Suprapubic skin (tissue), 4 donors: ENCODE results near the gene ELL3.

Experiments used
- POLR2A ChIP-seq, 2 donors: fragments of 450-650 bp; IDR thresholded peaks; one replicate each; pipeline ENCODE4 v1.6.1; 2017; ENCODE audit warnings: antibody characterized with exemption in 2 of 2, mild to moderate bottlenecking in 2 of 2, moderate library complexity in 2 of 2
- POLR2AphosphoS5 ChIP-seq, 3 donors: sonication (generic); formaldehyde crosslinking; IDR thresholded peaks; one replicate each; pipeline ENCODE4 v1.6.1; 2017; ENCODE audit warnings: antibody characterized with exemption in 3 of 3
- TF ChIP-seq, protein P1 (sequence below), 2 donors: fragments of 200-600 bp in 1 of 2; fragments of 450-650 bp in 1 of 2; sonication (generic) in 1 of 2; IDR thresholded peaks; one replicate each; pipeline ENCODE4 v1.5.1; 2016 to 2019; ENCODE audit warnings: antibody characterized with exemption in 2 of 2, mild to moderate bottlenecking in 1 of 2, moderate library complexity in 1 of 2

DNA sequence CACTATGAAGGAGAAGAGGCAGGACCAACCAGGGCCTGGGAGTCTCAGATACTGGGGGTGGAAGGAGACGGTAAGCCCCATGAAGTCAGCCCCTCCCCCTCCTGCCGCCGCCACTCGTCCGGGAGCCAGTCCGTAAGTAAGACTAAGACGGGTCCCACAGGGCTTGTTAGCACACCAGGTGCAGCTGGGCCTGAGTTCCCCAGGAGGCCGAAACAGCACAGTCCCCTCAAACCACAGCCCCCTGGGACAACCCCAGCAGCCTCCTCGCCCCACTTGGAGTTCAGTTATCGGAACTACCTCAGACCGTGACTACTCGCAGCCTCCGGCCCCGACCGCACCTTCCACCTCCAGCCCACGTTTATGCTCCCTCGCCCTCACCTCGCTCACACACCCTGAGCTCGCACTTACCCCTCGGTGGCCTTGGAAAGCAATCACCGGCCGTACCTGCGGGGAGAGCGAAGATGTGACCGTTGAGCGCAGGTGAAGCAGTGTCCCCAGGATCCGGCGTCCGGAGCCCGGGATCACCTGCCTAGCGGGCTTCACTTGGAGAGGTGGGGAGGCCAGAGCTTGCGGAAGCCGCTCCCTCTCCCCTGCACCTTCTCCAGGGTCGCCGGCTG is 557 bp downstream of the ELL3 start:
- TF ChIP-seq, protein P1, sequence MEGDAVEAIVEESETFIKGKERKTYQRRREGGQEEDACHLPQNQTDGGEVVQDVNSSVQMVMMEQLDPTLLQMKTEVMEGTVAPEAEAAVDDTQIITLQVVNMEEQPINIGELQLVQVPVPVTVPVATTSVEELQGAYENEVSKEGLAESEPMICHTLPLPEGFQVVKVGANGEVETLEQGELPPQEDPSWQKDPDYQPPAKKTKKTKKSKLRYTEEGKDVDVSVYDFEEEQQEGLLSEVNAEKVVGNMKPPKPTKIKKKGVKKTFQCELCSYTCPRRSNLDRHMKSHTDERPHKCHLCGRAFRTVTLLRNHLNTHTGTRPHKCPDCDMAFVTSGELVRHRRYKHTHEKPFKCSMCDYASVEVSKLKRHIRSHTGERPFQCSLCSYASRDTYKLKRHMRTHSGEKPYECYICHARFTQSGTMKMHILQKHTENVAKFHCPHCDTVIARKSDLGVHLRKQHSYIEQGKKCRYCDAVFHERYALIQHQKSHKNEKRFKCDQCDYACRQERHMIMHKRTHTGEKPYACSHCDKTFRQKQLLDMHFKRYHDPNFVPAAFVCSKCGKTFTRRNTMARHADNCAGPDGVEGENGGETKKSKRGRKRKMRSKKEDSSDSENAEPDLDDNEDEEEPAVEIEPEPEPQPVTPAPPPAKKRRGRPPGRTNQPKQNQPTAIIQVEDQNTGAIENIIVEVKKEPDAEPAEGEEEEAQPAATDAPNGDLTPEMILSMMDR (IDR thresholded peaks at IDR 0.05), result no peak
- no peak for TF ChIP-seq POLR2A (IDR thresholded peaks at IDR 0.05)
- TF ChIP-seq POLR2AphosphoS5 (IDR thresholded peaks at IDR 0.05), result no peak
